ENCODE measurements around the gene HPS5. TPM values are rescaled to one million over a fixed set of nuclear protein-coding genes. Genes with fewer than 3 reads are reported as not detected.

The HPS5 gene
- total RNA-seq, 2 experiments from 2014 or later, result 23.0 to 29.9 TPM

DNA sequence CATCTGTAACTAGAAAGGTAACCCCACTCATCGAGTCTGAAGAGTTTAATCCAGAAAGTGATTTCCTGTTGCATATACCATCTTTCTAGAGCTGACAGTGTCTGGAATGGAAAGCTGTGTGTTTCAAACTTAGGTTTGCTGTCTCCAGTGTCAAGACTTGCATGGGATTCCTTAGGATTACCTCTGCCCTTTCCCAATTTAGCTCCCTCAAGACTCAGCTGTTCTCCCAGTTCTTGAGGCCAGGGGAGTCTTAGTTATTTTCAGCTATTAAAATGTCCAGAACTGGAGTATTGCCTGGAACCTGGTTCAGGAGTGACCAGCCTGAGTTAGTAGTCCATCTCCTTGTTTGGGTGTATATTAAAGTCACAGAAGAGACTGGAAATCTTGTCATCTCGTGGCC lies 47.5 kb upstream of the HPS5 start:
- Histone ChIP-seq H3K4me2 (ENCODE audit: low read length) (no peak overlapping the region), H4K20me1 (ENCODE audit: insufficient read depth, low read length) (no peaks in the 10 kb centered on the region), H3K9me2 (ENCODE audit: insufficient read depth, low read length) (no peaks in the 10 kb centered on the region), H3K79me2 (ENCODE audit: insufficient read depth, low read depth, low read length) (no peaks in the 10 kb centered on the region), H3K27ac (ENCODE audit: low read depth, low read length, poor library complexity, severe bottlenecking) (no peak overlapping the region), H3K36me3 (ENCODE audit: insufficient read depth, low read length) (peaks cover 51% of the 10 kb centered on the region), H2AFZ (ENCODE audit: low read length) (no peak overlapping the region), H3K4me3 (ENCODE audit: low read depth, low read length, poor library complexity, severe bottlenecking) (no peak overlapping the region), H3K9me3 (ENCODE audit: low read length) (no peaks in the 10 kb centered on the region), H3K4me1 (ENCODE audit: insufficient read depth, low read length, poor library complexity, severe bottlenecking) (no peaks in the 10 kb centered on the region)
- CTCF ChIA-PET (ENCODE audit: unreplicated experiment), result no interaction called here
- POLR2A ChIA-PET, result interaction anchor here (0.8 kb wide), 1 partner anchor 15 kb away, joined by 4 read pairs; no protein-coding TSS in a partner anchor
- BruUV-seq (replicated peaks), result no TSS peak
- no peak for DNase-seq (ENCODE audit: low spot score)
- TF ChIP-seq CTCF (conservative IDR thresholded peaks at IDR 0.05; ENCODE audit: low read length) (no peak), EZH2phosphoT487 (IDR thresholded peaks at IDR 0.05; ENCODE audit: borderline replicate concordance, low read depth, low read length) (no peak)
- intact Hi-C loops (cut with micrococcal nuclease; ENCODE audit: unreplicated experiment), result no loop called here

DNA sequence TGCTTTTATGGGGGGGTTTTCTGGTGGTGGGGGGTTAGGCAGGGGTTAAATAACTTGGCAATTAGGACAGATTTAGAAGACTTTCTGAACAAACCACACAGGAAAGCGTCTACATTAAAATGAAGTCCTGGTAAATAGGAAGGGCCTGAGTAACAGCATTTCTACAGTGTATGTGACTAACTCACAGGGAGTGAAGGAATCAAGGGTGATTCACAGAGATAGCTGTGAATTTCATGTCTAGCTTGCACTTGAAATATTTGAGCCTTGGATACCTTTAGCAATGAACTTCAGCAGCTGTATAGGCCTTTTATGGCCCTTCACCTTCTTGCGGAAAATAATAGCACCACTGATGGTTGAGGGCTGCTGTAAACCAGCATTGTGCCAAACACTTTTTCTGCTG lies 46.3 kb upstream of the HPS5 start:
- no TSS peak for BruUV-seq (replicated peaks)
- DNase-seq (ENCODE audit: low spot score), result no peak
- TF ChIP-seq EZH2phosphoT487 (IDR thresholded peaks at IDR 0.05; ENCODE audit: borderline replicate concordance, low read depth, low read length) (no peak), CTCF (conservative IDR thresholded peaks at IDR 0.05; ENCODE audit: low read length) (no peak)
- H2AFZ ChIP-seq (ENCODE audit: low read length), result no peak overlapping the region
- no peaks in the 10 kb centered on the region for H3K4me1 ChIP-seq (ENCODE audit: insufficient read depth, low read length, poor library complexity, severe bottlenecking)
- no peaks in the 10 kb centered on the region for H3K79me2 ChIP-seq (ENCODE audit: insufficient read depth, low read depth, low read length)
- ChIA-PET POLR2A (interaction anchor here (0.7 kb wide), 1 partner anchor 26 kb away, joined by 3 read pairs; the partner anchor contains the start of gene LDHA), CTCF (ENCODE audit: unreplicated experiment) (no interaction called here)
- no peaks in the 10 kb centered on the region for H3K9me2 ChIP-seq (ENCODE audit: insufficient read depth, low read length)
- H3K27ac ChIP-seq (ENCODE audit: low read depth, low read length, poor library complexity, severe bottlenecking), result no peak overlapping the region
- no peak overlapping the region for H3K4me3 ChIP-seq (ENCODE audit: low read depth, low read length, poor library complexity, severe bottlenecking)
- no peaks in the 10 kb centered on the region for H4K20me1 ChIP-seq (ENCODE audit: insufficient read depth, low read length)
- intact Hi-C loops (cut with micrococcal nuclease; ENCODE audit: unreplicated experiment), result no loop called here
- H3K4me2 ChIP-seq (ENCODE audit: low read length), result no peak overlapping the region
- H3K9me3 ChIP-seq (ENCODE audit: low read length), result no peaks in the 10 kb centered on the region
- H3K36me3 ChIP-seq (ENCODE audit: insufficient read depth, low read length), result peaks cover 62% of the 10 kb centered on the region

GRCh38 chr11:18367431-18367830 lies 45.5 kb upstream of the HPS5 start:
- no peak for DNase-seq (ENCODE audit: low spot score)
- Histone ChIP-seq H4K20me1 (ENCODE audit: insufficient read depth, low read length) (no peaks in the 10 kb centered on the region), H3K9me2 (ENCODE audit: insufficient read depth, low read length) (no peaks in the 10 kb centered on the region), H2AFZ (ENCODE audit: low read length) (no peak overlapping the region), H3K4me3 (ENCODE audit: low read depth, low read length, poor library complexity, severe bottlenecking) (no peak overlapping the region), H3K79me2 (ENCODE audit: insufficient read depth, low read depth, low read length) (no peaks in the 10 kb centered on the region), H3K9me3 (ENCODE audit: low read length) (no peaks in the 10 kb centered on the region), H3K4me2 (ENCODE audit: low read length) (no peak overlapping the region), H3K4me1 (ENCODE audit: insufficient read depth, low read length, poor library complexity, severe bottlenecking) (no peaks in the 10 kb centered on the region), H3K27ac (ENCODE audit: low read depth, low read length, poor library complexity, severe bottlenecking) (no peak overlapping the region), H3K36me3 (ENCODE audit: insufficient read depth, low read length) (peaks cover 68% of the 10 kb centered on the region)
- no TSS peak for BruUV-seq (replicated peaks)
- POLR2A ChIA-PET, result interaction anchor here (0.6 to 1.0 kb wide), 3 partner anchors 47 to 1240 kb away, joined by 3 to 7 read pairs (median 4); no protein-coding TSS in a partner anchor
- CTCF ChIA-PET (ENCODE audit: unreplicated experiment), result no interaction called here
- TF ChIP-seq CTCF (conservative IDR thresholded peaks at IDR 0.05; ENCODE audit: low read length) (no peak), EZH2phosphoT487 (IDR thresholded peaks at IDR 0.05; ENCODE audit: borderline replicate concordance, low read depth, low read length) (no peak)
- intact Hi-C loops (cut with micrococcal nuclease; ENCODE audit: unreplicated experiment), result no loop called here

Data from OCI-LY7 (cell line).